Keratinocyte (primary cell): ENCODE data around the gene PTCH2.

Source experiments
- CTCF ChIP-seq, 3 experiments: IDR thresholded peaks in 1 of 3; conservative IDR thresholded peaks in 1 of 3; optimal IDR thresholded peaks in 1 of 3; 2 replicates in 2 of 3; 3 replicates in 1 of 3; pipeline versions ENCODE3 to v1.5.1; 2011; ENCODE audit warnings: low read length in 3 of 3, mild to moderate bottlenecking in 3 of 3, moderate library complexity in 2 of 3, control low read depth in 1 of 3, inconsistent platforms in 1 of 3; ENCODE audit not compliant: insufficient read depth in 2 of 3; ENCODE audit errors: extremely low read depth in 1 of 3
- EZH2 ChIP-seq: IDR thresholded peaks from one replicate; pipeline ENCODE4 v1.6.1; 2012; ENCODE audit warnings: inconsistent platforms, mild to moderate bottlenecking, low read length, moderate library complexity

GRCh38 chr1:44842486-44842861 lies 579 bp downstream of the PTCH2 start:
- TF ChIP-seq CTCF (optimal IDR thresholded peaks at IDR 0.05 in 1 of 3, IDR thresholded peaks at IDR 0.05 in 1 of 3, conservative IDR thresholded peaks at IDR 0.05 in 1 of 3; ENCODE audit: extremely low read depth in 1 of 3, insufficient read depth in 2 of 3, low read length in 3 of 3): no peak
- TF ChIP-seq EZH2: no peak
